GM23338 (cell line): ENCODE results near the gene IVD. TPM values are rescaled to one million over a fixed set of nuclear protein-coding genes. Genes with fewer than 3 reads are reported as not detected.

Source experiments
- ATAC-seq: fragments of 200-7000 bp; cut with Tn5 transposase; 3 replicates; pipeline ENCODE4 v1.9.1; 2020
- DNase-seq: peaks from one replicate; pipeline ENCODE4 v3.0.0-alpha.2; 2015; ENCODE audit warnings: low spot score
- H2AFZ ChIP-seq: fragments of 200-600 bp; sonication (generic); 2 replicates; pipeline ENCODE4 v1.8.0; 2016; ENCODE audit warnings: antibody characterized with exemption, mild to moderate bottlenecking, moderate library complexity
- H3F3A ChIP-seq: fragments of 200-600 bp; sonication (generic); replicated peaks from 2 replicates; pipeline ENCODE4 v1.8.0; 2017; ENCODE audit warnings: antibody characterized with exemption, mixed run types, low read depth
- H3K27ac ChIP-seq: fragments of 200-600 bp; sonication (generic); 2 replicates; pipeline ENCODE4 v1.6.1; 2016; ENCODE audit warnings: low read depth
- H3K27me3 ChIP-seq: fragments of 200-600 bp; sonication (generic); 2 replicates; pipeline ENCODE4 v1.8.0; 2016; ENCODE audit warnings: mild to moderate bottlenecking, mixed run types, moderate library complexity; ENCODE audit not compliant: insufficient read depth
- H3K36me3 ChIP-seq: fragments of 200-600 bp; sonication (generic); 2 replicates; pipeline ENCODE4 v1.8.0; 2016; ENCODE audit warnings: mild to moderate bottlenecking; ENCODE audit not compliant: insufficient read depth
- H3K4me1 ChIP-seq: fragments of 200-600 bp; sonication (generic); 2 replicates; pipeline ENCODE4 v1.8.0; 2016; ENCODE audit warnings: mild to moderate bottlenecking, moderate library complexity; ENCODE audit not compliant: insufficient read depth
- H3K4me2 ChIP-seq: fragments of 200-600 bp; sonication (generic); 2 replicates; pipeline ENCODE4 v1.7.1; 2017; ENCODE audit warnings: mixed run types
- H3K4me3 ChIP-seq: fragments of 200-600 bp; sonication (generic); 2 replicates; pipeline ENCODE4 v1.6.1; 2016; ENCODE audit warnings: mixed run types
- H3K79me2 ChIP-seq: fragments of 200-600 bp; sonication (generic); replicated peaks from 2 replicates; pipeline ENCODE4 v1.8.0; 2017; ENCODE audit warnings: mild to moderate bottlenecking; ENCODE audit not compliant: insufficient read depth
- H3K9me2 ChIP-seq: fragments of 200-600 bp; sonication (generic); 2 replicates; pipeline ENCODE4 v1.8.0; 2017; ENCODE audit not compliant: insufficient read depth
- H4K20me1 ChIP-seq: fragments of 200-600 bp; sonication (generic); replicated peaks from 2 replicates; pipeline ENCODE4 v1.8.0; 2017; ENCODE audit warnings: mild to moderate bottlenecking; ENCODE audit not compliant: insufficient read depth
- H3K27ac Mint-ChIP-seq: 2 replicates; pipeline ENCODE4 v1.8.0; 2020; ENCODE audit warnings: inconsistent platforms, mild to moderate bottlenecking, moderate library complexity, mixed read lengths
- H3K27me3 Mint-ChIP-seq: 3 replicates; pipeline ENCODE4 v1.8.0; 2022; ENCODE audit warnings: low read depth, mild to moderate bottlenecking, moderate library complexity, mixed read lengths, inconsistent platforms; ENCODE audit not compliant: insufficient read depth, poor library complexity
- H3K36me3 Mint-ChIP-seq: 3 replicates; pipeline ENCODE4 v1.8.0; 2021; ENCODE audit warnings: low read depth, mild to moderate bottlenecking, inconsistent platforms, moderate library complexity, mixed read lengths
- H3K4me1 Mint-ChIP-seq: 3 replicates; pipeline ENCODE4 v1.8.0; 2020; ENCODE audit warnings: mild to moderate bottlenecking, inconsistent platforms, mixed read lengths
- H3K4me3 Mint-ChIP-seq: 3 replicates; pipeline ENCODE4 v1.8.0; 2021; ENCODE audit warnings: moderate library complexity, mild to moderate bottlenecking, inconsistent platforms, mixed read lengths
- H3K9me3 Mint-ChIP-seq: 3 replicates; pipeline ENCODE4 v1.8.0; 2020; ENCODE audit warnings: moderate library complexity, mild to moderate bottlenecking, inconsistent platforms, mixed read lengths
- CREB1 ChIP-seq: fragments of 250-450 bp; sonication (Bioruptor Pico); IDR thresholded peaks from 2 replicates; pipeline ENCODE4 v1.5.0; 2020; ENCODE audit warnings: low read depth, mild to moderate bottlenecking, moderate library complexity
- EZH2 ChIP-seq: fragments of 200-600 bp; sonication (generic); IDR thresholded peaks from one replicate; pipeline ENCODE4 v1.8.0; 2017; ENCODE audit warnings: antibody characterized with exemption, mild to moderate bottlenecking, low read depth; ENCODE audit not compliant: unreplicated experiment
- EZH2phosphoT487 ChIP-seq: fragments of 200-600 bp; sonication (generic); IDR thresholded peaks from one replicate; pipeline ENCODE4 v1.8.1; 2018; ENCODE audit warnings: antibody characterized with exemption; ENCODE audit not compliant: unreplicated experiment
- JUNB ChIP-seq: IDR thresholded peaks from one replicate; pipeline ENCODE4 v1.6.1; 2016; ENCODE audit warnings: antibody characterized with exemption; ENCODE audit not compliant: unreplicated experiment
- NANOG ChIP-seq: IDR thresholded peaks from 2 replicates; pipeline ENCODE4 v1.6.1; 2016; ENCODE audit warnings: antibody characterized with exemption, borderline replicate concordance
- POLR2AphosphoS5 ChIP-seq: IDR thresholded peaks from 2 replicates; pipeline ENCODE4 v1.6.1; 2016; ENCODE audit warnings: antibody characterized with exemption, low read depth
- STAT1 ChIP-seq: IDR thresholded peaks from one replicate; pipeline ENCODE4 v1.6.1; 2016; ENCODE audit warnings: antibody characterized with exemption; ENCODE audit not compliant: unreplicated experiment
- ZNF114 ChIP-seq: fragments of 250-450 bp; sonication (Bioruptor Pico); IDR thresholded peaks from 2 replicates; pipeline ENCODE4 v1.5.0; 2020; ENCODE audit warnings: mild to moderate bottlenecking, moderate library complexity
- ZNF331 ChIP-seq: fragments of 250-450 bp; sonication (Bioruptor Pico); IDR thresholded peaks from 2 replicates; pipeline ENCODE4 v1.5.0; 2020; ENCODE audit warnings: low read depth, mild to moderate bottlenecking, moderate library complexity
- polyA plus RNA-seq: library from polyadenylated mRNA; unstranded; fragments of >200 nt; fragmentation: Nextera tagmentation; extraction: Ambion mirVana; gene quantifications from 2 replicates; pipeline ENCODE4 v1.2.1, GENCODE V29; 2016
- total RNA-seq: library from RNA; depleted of rRNA; stranded (reverse); fragments of >200 nt; shearing (Covaris generic); gene quantifications from 2 replicates; pipeline ENCODE4 v1.2.3, GENCODE V29; 2014
- TF ChIP-seq, protein P1 (sequence below): IDR thresholded peaks from one replicate; pipeline ENCODE4 v1.6.1; 2018; ENCODE audit warnings: antibody characterized with exemption; ENCODE audit not compliant: unreplicated experiment
- TF ChIP-seq, protein P2 (sequence below), 2 experiments: fragments of 200-600 bp in 1 of 2; sonication (generic) in 1 of 2; conservative IDR thresholded peaks; 2 replicates each; pipeline versions ENCODE4 v1.5.1 to v1.6.1; 2016 to 2017; ENCODE audit warnings: antibody characterized with exemption in 2 of 2, low read depth in 2 of 2, mild to moderate bottlenecking in 2 of 2, moderate library complexity in 1 of 2
- TF ChIP-seq, protein P3 (sequence below): IDR thresholded peaks from 2 replicates; pipeline ENCODE4 v1.6.1; 2016; ENCODE audit warnings: antibody characterized with exemption
- TF ChIP-seq, protein P4 (sequence below): fragments of 250-450 bp; sonication (Bioruptor Pico); IDR thresholded peaks from 2 replicates; pipeline ENCODE4 v1.5.0; 2020; ENCODE audit warnings: mild to moderate bottlenecking, moderate library complexity

IVD gene
- total and polyA plus RNA-seq, 2 experiments from 2014 or later = 54.1 to 75.4 TPM

DNA sequence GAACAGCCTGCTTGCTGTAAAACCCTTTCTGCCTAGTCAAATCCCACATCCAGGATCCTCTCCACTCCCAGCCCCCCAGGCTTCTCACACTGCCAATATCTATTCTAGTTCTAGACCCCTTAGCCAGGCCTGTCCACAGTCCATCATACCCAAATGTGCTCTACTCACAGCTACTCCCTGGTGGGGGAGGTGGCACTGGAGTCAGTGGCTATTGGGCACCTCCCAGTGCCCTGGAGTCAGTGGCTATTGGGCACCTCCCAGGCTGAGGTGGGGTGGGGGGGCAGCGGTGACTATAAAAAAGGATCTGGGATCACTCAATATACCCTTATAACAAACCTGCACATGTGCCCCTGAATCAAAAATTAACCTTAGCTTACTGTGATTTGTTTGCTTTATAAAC is 48.3 kb upstream of the IVD start:
- Mint-ChIP-seq H3K36me3 (no peaks in the 10 kb centered on the region; the same call in 2 of the 3 replicates), H3K9me3 (peaks cover 3% of the 10 kb centered on the region; the same call in 2 of the 3 replicates), H3K4me3 (peak overlapping the region; percentile 76), H3K4me1 (peaks cover 34% of the 10 kb centered on the region), H3K27me3 (peaks cover 16% of the 10 kb centered on the region), H3K27ac (no peak overlapping the region)
- Histone ChIP-seq H2AFZ (peak overlapping the region; percentile 98), H3K36me3 (no peaks in the 10 kb centered on the region), H4K20me1 (no peaks in the 10 kb centered on the region), H3K4me3 (peak overlapping the region; percentile 92), H3F3A (peaks cover 22% of the 10 kb centered on the region), H3K9me2 (no peaks in the 10 kb centered on the region), H3K4me1 (peaks cover 25% of the 10 kb centered on the region), H3K4me2 (peak overlapping the region; percentile 96), H3K27ac (no peak overlapping the region), H3K79me2 (no peaks in the 10 kb centered on the region), H3K27me3 (peaks cover 26% of the 10 kb centered on the region)
- ATAC-seq (no peak), DNase-seq (no peak)
- TF ChIP-seq CREB1 (CRISPR knock-in tag) (no peak), POLR2AphosphoS5 (no peak), ZNF114 (CRISPR knock-in tag) (no peak), ZNF331 (CRISPR knock-in tag) (no peak), STAT1 (no peak), EZH2phosphoT487 (no peak), JUNB (no peak), EZH2 (no peak), NANOG (no peak)
- TF ChIP-seq, protein P1, sequence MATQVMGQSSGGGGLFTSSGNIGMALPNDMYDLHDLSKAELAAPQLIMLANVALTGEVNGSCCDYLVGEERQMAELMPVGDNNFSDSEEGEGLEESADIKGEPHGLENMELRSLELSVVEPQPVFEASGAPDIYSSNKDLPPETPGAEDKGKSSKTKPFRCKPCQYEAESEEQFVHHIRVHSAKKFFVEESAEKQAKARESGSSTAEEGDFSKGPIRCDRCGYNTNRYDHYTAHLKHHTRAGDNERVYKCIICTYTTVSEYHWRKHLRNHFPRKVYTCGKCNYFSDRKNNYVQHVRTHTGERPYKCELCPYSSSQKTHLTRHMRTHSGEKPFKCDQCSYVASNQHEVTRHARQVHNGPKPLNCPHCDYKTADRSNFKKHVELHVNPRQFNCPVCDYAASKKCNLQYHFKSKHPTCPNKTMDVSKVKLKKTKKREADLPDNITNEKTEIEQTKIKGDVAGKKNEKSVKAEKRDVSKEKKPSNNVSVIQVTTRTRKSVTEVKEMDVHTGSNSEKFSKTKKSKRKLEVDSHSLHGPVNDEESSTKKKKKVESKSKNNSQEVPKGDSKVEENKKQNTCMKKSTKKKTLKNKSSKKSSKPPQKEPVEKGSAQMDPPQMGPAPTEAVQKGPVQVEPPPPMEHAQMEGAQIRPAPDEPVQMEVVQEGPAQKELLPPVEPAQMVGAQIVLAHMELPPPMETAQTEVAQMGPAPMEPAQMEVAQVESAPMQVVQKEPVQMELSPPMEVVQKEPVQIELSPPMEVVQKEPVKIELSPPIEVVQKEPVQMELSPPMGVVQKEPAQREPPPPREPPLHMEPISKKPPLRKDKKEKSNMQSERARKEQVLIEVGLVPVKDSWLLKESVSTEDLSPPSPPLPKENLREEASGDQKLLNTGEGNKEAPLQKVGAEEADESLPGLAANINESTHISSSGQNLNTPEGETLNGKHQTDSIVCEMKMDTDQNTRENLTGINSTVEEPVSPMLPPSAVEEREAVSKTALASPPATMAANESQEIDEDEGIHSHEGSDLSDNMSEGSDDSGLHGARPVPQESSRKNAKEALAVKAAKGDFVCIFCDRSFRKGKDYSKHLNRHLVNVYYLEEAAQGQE = no peak
- TF ChIP-seq, protein P2, sequence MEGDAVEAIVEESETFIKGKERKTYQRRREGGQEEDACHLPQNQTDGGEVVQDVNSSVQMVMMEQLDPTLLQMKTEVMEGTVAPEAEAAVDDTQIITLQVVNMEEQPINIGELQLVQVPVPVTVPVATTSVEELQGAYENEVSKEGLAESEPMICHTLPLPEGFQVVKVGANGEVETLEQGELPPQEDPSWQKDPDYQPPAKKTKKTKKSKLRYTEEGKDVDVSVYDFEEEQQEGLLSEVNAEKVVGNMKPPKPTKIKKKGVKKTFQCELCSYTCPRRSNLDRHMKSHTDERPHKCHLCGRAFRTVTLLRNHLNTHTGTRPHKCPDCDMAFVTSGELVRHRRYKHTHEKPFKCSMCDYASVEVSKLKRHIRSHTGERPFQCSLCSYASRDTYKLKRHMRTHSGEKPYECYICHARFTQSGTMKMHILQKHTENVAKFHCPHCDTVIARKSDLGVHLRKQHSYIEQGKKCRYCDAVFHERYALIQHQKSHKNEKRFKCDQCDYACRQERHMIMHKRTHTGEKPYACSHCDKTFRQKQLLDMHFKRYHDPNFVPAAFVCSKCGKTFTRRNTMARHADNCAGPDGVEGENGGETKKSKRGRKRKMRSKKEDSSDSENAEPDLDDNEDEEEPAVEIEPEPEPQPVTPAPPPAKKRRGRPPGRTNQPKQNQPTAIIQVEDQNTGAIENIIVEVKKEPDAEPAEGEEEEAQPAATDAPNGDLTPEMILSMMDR (conservative IDR thresholded peaks at IDR 0.05; ENCODE audit: low read depth in 2 of 2) = no peak
- TF ChIP-seq, protein P3, sequence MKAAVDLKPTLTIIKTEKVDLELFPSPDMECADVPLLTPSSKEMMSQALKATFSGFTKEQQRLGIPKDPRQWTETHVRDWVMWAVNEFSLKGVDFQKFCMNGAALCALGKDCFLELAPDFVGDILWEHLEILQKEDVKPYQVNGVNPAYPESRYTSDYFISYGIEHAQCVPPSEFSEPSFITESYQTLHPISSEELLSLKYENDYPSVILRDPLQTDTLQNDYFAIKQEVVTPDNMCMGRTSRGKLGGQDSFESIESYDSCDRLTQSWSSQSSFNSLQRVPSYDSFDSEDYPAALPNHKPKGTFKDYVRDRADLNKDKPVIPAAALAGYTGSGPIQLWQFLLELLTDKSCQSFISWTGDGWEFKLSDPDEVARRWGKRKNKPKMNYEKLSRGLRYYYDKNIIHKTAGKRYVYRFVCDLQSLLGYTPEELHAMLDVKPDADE = no peak
- TF ChIP-seq, protein P4, sequence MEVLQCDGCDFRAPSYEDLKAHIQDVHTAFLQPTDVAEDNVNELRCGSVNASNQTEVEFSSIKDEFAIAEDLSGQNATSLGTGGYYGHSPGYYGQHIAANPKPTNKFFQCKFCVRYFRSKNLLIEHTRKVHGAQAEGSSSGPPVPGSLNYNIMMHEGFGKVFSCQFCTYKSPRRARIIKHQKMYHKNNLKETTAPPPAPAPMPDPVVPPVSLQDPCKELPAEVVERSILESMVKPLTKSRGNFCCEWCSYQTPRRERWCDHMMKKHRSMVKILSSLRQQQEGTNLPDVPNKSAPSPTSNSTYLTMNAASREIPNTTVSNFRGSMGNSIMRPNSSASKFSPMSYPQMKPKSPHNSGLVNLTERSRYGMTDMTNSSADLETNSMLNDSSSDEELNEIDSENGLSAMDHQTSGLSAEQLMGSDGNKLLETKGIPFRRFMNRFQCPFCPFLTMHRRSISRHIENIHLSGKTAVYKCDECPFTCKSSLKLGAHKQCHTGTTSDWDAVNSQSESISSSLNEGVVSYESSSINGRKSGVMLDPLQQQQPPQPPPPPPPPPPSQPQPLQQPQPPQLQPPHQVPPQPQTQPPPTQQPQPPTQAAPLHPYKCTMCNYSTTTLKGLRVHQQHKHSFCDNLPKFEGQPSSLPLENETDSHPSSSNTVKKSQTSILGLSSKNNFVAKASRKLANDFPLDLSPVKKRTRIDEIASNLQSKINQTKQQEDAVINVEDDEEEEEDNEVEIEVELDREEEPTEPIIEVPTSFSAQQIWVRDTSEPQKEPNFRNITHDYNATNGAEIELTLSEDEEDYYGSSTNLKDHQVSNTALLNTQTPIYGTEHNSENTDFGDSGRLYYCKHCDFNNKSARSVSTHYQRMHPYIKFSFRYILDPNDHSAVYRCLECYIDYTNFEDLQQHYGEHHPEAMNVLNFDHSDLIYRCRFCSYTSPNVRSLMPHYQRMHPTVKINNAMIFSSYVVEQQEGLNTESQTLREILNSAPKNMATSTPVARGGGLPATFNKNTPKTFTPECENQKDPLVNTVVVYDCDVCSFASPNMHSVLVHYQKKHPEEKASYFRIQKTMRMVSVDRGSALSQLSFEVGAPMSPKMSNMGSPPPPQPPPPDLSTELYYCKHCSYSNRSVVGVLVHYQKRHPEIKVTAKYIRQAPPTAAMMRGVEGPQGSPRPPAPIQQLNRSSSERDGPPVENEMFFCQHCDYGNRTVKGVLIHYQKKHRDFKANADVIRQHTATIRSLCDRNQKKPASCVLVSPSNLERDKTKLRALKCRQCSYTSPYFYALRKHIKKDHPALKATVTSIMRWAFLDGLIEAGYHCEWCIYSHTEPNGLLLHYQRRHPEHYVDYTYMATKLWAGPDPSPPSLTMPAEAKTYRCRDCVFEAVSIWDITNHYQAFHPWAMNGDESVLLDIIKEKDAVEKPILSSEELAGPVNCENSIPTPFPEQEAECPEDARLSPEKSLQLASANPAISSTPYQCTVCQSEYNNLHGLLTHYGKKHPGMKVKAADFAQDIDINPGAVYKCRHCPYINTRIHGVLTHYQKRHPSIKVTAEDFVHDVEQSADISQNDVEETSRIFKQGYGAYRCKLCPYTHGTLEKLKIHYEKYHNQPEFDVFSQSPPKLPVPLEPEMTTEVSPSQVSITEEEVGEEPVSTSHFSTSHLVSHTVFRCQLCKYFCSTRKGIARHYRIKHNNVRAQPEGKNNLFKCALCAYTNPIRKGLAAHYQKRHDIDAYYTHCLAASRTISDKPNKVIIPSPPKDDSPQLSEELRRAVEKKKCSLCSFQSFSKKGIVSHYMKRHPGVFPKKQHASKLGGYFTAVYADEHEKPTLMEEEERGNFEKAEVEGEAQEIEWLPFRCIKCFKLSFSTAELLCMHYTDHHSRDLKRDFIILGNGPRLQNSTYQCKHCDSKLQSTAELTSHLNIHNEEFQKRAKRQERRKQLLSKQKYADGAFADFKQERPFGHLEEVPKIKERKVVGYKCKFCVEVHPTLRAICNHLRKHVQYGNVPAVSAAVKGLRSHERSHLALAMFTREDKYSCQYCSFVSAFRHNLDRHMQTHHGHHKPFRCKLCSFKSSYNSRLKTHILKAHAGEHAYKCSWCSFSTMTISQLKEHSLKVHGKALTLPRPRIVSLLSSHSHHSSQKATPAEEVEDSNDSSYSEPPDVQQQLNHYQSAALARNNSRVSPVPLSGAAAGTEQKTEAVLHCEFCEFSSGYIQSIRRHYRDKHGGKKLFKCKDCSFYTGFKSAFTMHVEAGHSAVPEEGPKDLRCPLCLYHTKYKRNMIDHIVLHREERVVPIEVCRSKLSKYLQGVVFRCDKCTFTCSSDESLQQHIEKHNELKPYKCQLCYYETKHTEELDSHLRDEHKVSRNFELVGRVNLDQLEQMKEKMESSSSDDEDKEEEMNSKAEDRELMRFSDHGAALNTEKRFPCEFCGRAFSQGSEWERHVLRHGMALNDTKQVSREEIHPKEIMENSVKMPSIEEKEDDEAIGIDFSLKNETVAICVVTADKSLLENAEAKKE (CRISPR knock-in tag) = no peak
